GM19099 (cell line): ENCODE measurements around the gene EXOSC2.

Source experiments
- POLR2A ChIP-seq: IDR thresholded peaks from 3 replicates; pipeline ENCODE4 v1.6.1; 2011; ENCODE audit warnings: low read depth; ENCODE audit not compliant: insufficient read length; ENCODE audit errors: extremely low read depth

Gene EXOSC2

GRCh38 chr9:130735566-130735965 is 42.0 kb downstream of the EXOSC2 start:
- TF ChIP-seq POLR2A: no peak

GRCh38 chr9:130736834-130737233 is 43.3 kb downstream of the EXOSC2 start:
- TF ChIP-seq POLR2A: no peak

- TF ChIP-seq POLR2A: no peak
Measured at GRCh38 chr9:130738281-130738680, 44.7 kb downstream of the EXOSC2 start.

- no peak for TF ChIP-seq POLR2A
Measured at GRCh38 chr9:130739081-130739480, 45.5 kb downstream of the EXOSC2 start.

GRCh38 chr9:130740218-130741023 is 46.8 kb downstream of the EXOSC2 start:
- no peak for TF ChIP-seq POLR2A

- TF ChIP-seq POLR2A: no peak
Measured at GRCh38 chr9:130741024-130741305, 47.4 kb downstream of the EXOSC2 start.

GRCh38 chr9:130741831-130742449 is 48.4 kb downstream of the EXOSC2 start:
- no peak for TF ChIP-seq POLR2A

GRCh38 chr9:130743656-130744055 is 50.1 kb downstream of the EXOSC2 start:
- no peak for TF ChIP-seq POLR2A

- TF ChIP-seq POLR2A: no peak
Measured at GRCh38 chr9:130745210-130745800, 51.7 kb downstream of the EXOSC2 start.

- TF ChIP-seq POLR2A: no peak
Measured at GRCh38 chr9:130745829-130746228, 52.2 kb downstream of the EXOSC2 start.

GRCh38 chr9:130746434-130747212 is 53.0 kb downstream of the EXOSC2 start:
- TF ChIP-seq POLR2A: no peak

GRCh38 chr9:130751631-130752355 is 58.2 kb downstream of the EXOSC2 start:
- TF ChIP-seq POLR2A: no peak
